ENCODE results near the gene MOB3C.

The MOB3C gene

DNA sequence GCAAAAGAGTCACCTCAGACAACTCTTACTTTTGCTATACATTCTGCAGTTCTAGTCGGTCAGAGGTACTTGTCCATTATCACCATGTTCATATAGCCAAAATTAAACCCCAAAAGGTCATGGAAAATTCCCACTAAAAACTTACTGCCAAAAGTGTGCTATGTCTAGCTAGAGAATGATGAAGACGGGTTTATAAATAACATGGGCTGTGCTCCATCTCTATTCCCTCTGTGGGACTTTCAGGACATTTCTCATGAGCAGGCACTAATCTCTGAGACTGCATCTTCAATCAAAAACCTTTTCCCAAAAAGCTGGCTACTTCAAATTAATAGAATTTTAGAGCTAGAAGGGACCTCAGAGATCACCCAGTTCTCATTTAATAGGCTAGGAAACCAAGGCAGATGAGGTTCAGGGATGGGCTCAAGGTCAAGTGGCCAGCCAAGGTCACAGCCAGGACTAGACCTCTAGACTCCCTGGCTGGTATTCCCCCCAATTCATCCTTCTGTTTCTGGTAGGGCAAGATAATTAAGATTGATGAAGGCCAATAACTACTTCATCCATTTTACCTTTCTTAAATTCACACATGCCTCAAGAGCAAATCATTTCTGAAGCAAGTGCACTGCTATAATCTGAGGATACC is 21.0 kb upstream of the MOB3C start:
- no peak for DNase-seq

DNA sequence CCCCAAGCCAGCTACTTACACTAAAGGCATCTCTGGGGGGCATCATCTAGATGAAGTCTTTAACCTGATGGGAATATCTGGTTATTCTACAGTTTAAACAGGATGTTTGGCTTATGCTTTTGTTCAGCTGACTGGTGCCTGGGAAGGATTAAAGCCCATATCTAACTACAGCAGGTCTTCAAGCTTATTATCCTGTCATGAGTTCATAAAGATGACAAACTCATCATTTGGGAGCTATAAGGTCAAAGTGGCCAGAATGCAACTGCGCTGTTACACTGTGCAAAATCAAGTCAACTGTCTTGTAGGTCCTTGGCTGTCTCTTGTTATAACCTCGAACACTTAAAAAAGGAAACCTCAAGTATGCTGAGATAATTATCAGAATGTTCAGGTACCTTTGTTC is 18.6 kb upstream of the MOB3C start:
- DNase-seq, result no peak

DNA sequence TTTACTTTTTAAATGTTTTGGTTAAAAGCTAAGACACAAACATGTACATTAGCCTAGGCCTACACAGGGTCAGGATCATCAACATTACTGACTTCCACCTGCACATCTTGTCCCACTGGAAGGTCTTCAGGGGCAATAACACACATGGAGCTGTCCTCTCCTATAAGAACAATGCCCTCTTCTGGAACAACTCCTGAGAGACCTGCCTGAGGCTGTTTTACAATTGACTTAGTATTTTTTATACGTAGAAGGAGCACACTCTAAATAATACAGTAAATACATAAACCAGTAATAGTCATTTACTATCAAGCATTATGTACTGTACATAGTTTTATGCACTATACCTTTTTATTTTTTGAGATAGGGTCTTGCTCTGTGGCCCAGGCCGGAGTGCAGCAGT is 14.1 kb upstream of the MOB3C start:
- no peak for DNase-seq

DNA sequence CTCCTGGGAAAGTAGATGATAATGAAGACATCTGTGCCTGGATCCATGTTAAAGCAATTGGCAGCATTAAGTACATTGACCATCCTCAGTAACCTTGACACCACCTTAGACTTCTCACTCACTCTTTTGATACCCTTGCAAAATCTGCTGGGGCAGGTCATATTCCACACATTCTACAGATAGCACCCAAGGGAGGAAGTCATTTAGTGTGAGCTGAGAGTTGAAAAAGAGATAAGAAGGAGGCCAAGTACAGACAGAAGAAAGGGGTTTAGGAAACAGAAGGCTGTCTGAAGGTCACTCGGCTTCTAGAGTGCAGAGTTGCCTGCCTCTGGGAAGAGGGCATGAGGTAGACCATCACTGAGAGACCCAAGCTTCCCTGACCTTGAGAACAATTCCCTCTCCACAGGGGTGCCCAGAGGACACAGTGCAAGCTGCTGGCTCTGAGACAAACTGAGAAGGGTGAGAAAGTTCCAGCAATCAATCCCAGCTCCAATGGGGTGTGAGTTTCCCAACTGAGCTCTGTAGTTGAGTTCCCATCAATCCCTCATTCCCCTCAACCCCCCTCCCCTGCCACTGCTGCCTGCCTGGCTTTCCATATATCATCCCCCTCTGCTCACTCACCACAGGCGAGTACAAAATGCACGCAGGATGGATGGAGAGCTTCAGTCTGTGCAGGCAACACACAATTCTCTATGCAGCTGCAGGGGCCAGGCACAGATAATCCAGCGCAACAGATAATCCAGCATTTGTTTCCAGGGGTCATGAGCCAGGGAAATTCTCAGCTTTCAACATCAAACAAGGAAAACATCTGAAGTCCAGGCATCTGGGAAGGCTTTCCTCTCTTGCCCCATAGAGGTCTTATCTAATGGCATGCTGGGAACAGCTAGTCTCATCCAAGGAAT is 7.4 kb upstream of the MOB3C start:
- peak; percentile 24 for DNase-seq

DNA sequence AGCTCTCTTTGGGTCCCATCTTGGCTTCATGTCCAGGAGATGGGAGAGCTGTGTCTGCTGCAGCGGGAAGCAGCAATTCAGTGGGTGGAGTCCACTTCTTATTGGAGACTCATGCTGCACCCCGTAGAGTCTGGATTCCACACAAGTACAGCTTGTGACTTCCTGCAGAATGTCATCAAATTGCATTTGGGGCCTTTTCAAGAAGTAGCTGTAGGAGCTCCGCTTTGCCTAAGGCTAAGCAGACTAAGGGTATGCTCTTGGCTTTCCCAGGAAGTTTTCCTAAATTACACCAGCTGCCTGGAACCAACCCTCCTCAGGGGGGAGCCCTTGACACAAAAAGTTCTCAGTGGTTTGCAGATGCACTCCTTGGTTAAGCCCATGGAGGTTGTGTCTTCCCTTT is 5.7 kb upstream of the MOB3C start:
- peak; percentile 54 for DNase-seq

DNA sequence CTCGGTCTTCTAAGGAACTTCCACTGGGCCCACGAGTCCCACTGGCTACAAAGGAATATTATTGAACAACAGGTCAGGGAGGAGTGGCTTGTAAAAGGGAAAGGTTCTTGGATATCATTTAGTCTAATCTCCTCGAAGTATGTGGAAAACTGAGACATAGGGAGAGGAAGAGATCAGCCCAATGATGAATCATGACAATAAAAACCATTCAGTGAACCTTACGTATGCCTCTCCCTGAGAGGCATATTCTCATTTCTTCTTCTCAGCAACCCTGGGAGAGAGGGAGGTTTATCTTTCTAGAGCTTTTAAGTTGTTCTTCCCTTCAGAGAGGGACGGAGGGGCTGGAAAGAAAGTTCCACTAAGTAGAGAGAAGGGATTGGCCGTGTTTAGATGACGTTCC is 5.3 kb upstream of the MOB3C start:
- no peak for DNase-seq

DNA sequence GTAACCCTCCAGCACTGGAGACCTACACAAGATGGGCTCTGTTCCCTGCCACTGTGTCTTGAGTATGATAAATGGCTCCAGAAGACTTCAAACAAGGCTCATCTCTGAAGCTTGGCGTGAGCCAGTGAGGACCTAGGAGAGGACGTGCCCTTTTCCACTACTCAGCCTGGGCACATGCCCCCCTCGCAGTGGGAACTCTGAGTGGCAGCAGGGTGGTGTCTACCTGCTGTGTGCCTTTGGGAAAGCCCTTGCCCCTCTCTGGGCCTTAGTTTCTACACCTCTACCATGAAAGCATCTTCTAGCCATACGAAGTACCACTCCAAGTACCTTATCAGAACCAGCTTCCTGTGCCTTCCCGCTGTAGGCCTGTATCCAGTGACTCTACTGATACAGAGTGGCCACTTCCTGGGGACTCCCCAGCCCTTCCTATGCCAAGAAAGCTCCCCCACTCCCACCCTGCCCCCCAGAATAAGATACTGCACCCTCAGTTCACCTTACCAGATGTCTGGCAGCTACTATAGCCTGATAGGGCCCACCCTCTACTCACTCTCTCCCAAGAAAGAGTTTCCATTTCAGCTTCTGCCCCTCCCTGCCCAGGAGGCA is 3.1 kb upstream of the MOB3C start:
- DNase-seq, result no peak

DNA sequence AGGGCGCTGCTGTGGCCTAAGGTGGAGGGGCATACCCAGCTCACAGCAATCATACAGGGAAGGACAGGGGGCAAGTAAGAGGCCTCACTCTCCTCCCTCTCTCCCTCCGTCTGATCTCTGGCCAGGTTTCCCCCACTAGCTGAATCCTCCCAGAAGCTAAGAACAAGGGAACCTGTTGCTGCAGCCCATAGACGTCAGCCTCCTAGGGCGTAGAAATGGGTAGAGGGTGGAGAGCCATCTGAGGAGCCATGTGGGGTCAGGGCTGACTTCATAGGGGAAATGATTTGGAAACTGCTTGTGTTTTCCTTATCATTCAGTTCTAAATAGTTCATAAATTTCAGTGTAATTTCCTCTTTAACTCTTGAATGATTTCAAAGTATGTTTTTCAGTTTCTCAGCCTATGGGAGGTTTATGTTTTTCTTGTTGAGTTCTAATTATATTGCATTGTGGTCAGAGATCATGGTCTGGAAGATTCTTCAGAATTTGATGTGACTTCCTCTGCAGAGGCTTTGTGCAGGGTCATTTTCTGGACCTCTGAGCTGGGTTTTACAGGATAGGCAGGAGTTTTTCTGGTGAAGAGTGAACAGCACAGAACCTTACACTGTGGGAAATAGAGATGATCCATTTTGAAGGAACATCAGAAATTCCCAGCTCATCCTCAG is 2.3 kb upstream of the MOB3C start:
- no peak for DNase-seq

DNA sequence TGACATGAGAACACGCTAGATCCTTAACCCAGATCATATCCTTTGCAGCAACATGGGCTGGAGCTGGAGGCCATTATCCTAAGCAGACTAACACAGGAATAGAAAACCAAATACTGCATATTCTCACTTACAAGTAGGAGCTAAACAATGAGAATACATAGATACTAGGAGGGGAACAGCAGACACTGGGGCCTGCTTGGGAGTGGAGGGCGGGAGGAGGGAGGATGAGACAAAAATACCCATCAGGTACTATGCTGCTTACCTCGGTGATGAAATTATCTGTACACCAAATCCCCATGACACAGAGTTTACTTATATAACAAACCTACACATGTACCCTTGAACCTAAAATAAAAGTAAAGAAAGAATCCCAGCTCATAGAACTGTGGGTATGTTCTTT is 1.2 kb upstream of the MOB3C start:
- DNase-seq, result no peak

DNA sequence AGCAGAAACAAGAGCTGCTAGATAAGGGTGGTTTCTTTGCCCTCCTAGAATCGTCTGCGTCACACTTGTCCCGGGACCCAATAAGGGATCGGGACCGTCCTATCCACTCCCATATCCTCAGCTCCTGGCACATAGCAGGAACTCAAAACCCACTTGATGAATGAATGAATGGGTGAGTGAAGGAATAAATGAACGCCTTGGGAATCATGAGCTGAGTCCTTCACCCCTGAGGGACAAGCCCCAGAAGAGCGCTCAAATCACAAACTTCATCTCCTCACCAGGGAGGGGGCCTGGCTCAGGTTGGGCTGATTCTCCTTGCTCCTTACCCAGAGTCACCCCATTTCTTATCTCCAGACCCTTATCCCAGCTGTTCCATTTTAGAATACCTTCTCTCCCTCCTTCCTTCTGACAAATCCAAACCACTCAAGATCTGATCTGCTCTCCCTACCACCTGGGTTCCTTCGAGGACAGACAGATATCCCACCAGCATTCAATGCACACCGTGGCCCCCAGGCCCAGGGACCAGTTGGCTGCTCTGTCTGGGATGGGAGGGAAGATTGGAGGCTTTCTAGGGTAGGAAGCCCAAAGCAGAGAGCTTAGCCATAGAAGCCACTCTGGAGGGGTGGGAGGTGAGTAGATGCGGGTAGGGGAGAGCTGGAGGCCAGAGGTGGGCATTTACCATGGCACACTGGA is 643 bp upstream of the MOB3C start:
- no peak for DNase-seq

DNA sequence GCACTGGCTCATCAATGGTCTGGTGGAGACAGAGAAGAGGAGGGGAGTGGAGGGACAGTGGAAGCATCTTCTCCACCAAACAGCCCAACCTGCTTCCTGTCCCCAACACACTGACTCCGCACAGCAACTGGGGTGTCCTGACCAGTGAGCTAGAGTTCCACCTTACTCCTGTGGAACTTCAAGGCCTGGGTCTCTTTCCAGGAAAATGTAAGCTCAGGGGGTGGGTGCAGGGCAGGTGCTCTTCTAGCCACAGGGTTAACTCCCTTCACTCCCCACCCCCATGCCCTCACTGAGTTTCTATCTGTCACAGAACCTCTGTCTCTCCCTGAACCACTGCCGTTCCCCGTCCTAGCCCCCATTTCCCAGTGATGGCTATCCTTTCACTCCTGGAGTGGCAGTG is 876 bp downstream of the MOB3C start:
- DNase-seq, result no peak

DNA sequence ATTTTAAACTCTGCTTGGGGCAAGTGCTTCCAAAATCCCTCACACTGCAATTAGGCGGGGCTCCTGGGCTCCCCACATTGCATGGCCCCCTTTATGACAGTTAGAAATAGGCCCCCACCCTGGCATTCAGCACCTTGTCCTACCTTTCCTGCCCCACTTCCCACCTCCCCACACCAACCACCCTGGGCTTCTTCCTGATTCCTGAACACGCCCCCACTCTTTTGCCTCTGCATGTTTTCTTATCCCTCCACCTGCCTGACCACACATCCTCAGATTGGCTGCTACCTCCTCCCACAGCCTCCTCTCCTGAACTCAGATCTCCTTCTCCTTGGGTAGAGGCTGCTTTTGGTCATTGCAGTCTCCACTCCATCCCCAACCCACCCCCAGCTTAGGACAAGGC is 1.5 kb downstream of the MOB3C start:
- no peak for DNase-seq

DNA sequence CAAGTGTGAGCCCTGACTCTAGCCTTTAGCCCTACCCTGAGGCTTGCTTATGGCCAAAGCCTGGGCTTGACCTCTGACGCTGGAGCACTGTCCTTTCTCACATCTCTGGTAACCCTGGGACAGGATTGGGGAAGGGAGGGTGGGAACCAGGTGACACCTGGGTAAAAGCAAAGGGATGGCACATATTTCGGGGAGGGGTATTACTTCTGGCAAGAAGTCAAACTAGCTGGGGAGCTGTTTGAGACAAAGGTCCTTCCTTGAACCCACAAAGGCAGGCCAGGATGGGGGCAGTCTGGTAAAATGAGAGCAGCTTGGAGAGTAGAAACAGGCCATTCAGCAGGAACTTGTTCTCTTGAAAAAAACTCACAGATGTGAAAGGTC is 2.0 kb downstream of the MOB3C start:
- DNase-seq, result no peak

DNA sequence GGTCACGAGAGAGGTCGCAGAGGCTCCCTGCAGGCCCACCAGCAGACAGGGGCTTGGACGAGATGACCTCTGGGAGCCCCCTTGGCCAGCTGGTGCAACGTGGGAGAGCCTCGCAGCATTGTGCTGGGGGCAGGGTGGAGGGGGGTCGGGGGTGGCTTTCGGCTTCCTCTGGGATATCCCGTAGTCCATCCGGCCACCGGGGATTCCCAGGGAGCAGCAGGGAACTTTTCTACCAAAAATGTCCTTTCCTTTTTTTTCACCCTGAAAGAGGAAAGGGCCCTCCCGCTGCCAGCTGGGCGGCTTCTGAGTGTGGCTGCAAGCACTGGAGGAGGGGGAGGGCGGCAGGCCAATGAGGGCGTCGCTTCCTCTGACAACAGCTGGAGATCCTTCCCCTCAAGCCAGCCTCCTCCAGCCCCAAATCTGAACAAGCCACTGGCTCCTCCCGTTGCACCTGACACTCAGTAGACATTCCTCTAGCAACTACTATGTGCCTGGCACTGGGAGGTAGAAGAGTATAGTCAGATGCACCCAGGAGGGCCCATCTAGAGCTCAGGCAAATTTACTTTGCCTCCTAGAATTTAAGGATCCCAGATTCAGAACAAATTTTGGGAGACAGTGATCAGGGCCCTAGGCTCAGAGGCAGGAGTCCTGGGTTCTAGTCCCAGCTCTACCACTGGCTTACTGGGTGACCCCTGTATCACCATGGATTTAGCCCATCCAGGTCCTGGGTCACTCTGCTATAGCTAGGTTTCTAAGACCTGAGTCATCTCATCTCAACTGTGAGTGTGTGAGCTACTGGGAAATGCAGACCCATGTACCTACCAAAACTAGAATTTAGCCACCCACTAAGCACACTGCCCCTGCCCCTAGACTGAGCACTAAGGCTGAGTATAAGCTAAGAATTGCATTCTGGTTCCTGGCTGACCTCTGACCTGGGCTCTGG is 2.7 kb downstream of the MOB3C start:
- peak; percentile 87 for DNase-seq

DNA sequence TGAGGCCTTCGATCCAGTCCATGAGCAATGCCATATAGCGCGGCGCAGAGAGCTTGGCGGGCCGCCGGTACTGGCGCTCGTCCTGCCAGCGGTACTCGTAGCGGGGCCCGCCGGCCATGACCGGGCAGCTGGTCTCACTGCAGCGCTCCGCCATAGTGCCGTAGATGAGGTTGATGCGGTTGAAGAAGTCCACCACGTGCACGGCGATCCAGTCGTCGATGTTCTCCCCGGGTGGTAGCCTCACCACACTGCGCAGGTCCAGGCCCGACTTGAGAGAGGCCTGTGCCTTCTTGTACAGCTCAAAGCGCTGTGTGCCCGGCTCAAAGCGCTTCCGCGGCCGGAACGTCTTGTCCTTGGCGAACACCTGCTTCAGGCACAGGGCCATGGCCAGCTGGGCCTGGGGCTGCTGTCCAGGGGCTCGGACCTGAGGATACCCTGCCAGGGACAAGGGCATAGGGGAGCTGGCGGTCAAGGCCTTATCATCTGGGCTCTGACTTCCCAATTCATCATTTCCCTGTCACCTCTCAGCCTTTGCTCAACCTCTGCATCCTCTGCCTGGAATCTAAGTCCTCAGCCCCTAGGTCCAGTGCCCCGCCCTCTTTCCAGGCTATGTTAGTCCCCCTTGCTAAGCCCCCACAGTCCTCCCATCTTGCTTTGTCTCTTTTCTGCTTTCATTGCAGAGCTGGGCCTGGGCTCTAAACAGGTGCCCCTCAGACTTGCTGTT is 3.5 kb downstream of the MOB3C start:
- DNase-seq, result peak; percentile 42

DNA sequence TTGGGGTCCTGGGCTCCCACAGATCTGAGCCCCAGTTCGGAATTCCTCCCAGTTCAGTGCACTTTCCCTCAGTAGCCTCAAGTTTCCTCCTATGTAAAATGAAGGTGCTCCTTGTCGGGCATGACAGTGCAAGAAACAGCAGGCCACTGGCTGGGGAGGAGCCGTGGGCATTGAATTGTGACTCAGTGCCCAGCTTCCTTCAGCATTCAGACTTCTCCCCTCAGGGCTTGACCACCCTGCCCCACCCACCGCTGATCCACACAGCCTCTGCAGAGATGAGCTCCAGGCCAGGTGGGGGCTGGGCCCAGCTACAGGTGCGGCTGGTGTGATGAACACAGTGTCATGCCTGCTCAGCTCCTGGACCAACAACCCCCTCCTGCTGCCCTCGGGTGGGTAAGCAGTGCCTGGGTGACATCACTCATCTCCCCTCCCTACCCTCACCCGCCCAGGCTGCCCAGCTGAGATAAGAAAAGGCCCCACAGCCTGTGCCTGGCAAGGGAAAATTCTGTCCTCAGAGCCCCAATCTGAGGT is 4.9 kb downstream of the MOB3C start:
- no peak for DNase-seq

DNA sequence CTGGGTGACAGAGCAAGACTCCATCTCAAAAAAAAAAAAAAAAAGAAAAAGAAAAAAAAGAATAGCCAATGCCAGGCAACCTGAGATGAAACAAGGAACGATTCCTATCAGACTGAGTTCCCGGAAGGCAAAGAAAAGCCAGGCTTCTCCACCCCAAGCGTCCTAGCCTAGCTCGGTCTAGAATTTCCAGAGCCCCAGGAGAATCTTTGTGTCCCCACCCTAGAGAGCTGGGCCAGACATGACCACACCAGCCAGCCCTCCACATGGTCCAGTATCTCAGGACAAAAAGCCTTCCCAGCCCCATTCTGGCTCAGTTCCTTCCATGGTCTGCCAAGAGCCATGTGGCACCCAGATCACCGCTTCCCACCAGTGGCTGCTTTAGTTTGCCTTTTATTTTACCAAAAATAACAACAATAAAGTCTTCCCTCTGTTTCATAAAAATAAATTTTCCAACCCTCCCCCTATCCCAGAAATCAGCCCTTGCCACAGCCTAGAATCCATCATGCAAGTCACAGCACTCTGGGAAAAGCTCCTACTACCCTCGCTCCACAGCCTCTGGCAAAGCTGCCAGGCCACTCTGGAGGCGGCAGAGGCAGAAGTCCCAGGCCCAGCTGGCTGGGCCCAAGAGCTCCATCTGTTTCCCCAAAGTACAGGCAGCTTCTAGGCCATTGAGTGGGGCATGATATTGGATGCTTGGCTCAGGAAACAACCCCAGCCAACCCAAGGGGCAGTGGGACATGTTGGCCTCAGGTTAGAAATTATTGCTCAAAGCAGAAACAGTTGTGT is 9.1 kb downstream of the MOB3C start:
- no peak for DNase-seq

DNA sequence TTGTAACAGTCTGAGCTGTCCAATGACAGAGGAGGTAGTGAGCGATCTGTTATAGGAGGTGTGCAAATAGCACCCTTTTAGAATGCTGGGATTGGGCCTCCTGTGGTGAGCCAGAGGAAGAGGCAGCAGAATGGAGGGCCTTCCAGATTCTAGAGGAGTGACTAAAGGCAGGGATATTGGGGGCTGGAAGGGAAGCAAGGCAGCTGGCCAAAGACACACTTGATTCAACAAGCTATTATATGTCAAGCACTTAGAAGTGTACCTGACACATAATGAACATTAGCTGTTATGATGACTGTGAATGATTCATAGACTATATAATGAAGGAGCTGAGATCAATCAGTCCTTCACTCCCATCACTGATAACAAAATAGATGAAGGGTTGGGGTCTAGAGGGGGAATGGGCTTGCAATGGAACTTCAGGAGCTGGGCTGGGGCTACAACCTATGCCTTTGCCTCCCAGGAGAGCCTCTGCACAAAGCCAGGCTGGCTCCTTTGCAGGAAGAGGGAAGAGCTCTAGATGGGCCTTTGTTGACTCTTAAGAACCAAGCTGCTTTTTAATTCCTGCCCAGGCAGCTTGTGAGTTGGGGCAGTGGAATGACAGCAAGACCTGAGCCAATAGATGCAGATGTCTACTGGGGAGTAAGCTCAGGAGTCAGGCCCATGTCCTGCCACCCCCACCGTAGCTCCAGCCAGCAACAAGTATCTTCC is 10.2 kb downstream of the MOB3C start:
- DNase-seq, result no peak

DNA sequence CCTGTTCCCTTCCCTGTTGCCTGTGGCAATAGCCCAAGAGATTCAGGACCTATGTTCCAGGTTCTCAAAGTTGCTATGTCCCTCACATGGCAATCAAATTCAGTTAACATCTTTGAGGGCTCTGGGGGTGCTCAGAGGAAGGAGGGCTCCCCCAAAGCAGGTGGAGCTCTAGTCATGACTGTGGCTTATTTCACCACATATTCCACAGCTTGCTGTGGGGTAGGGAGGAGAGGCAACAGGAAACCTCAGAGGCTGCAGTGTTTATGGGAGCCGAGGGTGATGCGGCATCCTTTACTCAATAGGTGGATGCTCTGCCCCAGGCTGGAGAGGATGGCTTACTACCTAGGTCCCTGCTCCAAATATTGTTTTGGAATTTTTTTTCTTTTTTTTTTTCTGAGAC is 11.4 kb downstream of the MOB3C start:
- no peak for DNase-seq

Data from NCI-H82 (cell line).